GM10847 (cell line): ENCODE data around the gene SERPINA1.

Experiments used
- POLR2A ChIP-seq: IDR thresholded peaks from 2 replicates; pipeline ENCODE4 v1.6.1; 2011; ENCODE audit not compliant: insufficient read length; ENCODE audit errors: extremely low read depth

The SERPINA1 gene

GRCh38 chr14:94400422-94400841 is 12.0 kb upstream of the SERPINA1 start:
- TF ChIP-seq POLR2A: no peak

- no peak for TF ChIP-seq POLR2A
Measured at GRCh38 chr14:94398536-94398935, 10.1 kb upstream of the SERPINA1 start.

DNA sequence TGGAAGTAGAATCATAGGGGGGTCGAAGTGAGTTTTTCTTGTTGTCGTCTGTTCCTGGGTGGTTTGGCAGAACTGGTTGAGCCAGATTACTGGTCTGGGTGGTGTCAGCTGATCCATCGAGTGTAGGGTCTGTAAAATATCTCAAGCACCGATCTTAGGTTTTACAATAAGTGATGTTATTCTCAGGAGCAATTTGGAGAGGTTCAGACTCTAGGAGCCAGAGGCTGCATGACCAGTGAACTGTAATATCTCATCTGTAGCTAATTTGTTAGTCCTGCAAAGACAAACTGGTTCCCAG is 9.7 kb upstream of the SERPINA1 start:
- TF ChIP-seq POLR2A: no peak

DNA sequence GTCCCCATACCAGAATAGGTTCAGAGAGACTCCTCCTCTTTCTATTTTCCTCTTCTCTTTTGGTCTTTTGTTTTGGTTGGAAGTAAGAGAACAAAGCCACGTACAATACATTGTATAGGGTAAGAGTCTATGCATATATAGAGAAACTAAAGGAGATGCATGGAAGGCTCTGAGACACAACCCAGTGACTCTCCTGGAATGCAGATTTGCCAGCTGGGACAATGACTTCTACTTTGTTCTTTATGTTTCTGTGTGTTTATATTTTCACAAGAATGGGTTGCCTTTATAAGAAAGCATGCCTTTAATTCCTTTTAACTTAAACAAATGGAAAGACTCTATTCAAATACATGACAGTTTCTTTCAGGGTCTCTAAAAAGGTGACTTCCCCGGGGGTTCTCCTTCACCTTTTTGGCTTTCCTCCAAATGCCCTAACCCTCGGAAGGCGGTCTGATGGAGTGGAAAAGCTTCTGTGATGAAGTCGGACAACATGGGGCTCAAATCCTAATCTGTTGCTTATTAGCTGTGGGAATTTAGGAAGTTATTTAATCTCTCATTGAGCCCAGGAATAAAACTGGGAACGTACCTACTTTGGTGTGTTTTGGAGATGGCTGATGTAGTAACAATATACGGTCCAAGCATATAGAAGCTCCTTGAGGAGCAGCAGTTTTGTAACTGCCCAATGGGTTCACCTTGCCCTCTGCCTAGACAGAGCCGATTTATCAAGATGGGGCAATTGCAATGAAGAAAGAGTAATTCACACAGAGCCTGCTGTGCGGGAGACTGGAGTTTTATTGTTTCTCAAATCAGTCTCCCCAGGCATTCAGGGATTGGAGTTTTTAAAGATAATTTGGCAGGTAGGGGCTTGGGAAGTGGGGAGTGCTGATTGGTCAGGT is 9.1 kb upstream of the SERPINA1 start:
- no peak for TF ChIP-seq POLR2A

DNA sequence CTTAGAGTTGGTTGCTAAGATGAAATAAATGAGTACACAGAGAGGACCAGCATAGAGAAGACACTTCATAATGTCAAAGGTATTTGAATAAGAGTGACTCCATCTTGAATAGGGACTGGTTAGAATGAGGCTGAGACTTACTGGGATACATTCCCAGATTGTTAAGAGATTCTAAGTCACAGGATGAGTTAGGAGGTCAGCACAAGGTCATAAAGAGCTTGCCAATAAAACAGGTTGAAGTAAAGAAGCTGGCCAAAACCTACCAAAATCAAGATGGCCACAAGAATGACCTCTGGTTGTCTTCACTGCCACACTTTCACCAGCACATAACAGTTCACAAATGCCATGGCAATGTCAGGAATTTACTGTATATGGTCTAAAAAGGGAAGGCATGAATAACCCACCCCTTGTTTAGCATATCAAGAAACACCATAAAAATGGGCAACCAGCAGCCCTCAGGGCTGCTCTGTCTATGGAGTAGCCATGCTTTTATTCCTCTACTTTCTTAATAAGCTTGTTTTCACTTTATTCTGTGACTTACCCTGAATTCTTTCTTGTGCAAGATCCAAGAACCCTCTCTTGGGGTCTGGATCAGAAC is 8.3 kb upstream of the SERPINA1 start:
- TF ChIP-seq POLR2A: no peak

DNA sequence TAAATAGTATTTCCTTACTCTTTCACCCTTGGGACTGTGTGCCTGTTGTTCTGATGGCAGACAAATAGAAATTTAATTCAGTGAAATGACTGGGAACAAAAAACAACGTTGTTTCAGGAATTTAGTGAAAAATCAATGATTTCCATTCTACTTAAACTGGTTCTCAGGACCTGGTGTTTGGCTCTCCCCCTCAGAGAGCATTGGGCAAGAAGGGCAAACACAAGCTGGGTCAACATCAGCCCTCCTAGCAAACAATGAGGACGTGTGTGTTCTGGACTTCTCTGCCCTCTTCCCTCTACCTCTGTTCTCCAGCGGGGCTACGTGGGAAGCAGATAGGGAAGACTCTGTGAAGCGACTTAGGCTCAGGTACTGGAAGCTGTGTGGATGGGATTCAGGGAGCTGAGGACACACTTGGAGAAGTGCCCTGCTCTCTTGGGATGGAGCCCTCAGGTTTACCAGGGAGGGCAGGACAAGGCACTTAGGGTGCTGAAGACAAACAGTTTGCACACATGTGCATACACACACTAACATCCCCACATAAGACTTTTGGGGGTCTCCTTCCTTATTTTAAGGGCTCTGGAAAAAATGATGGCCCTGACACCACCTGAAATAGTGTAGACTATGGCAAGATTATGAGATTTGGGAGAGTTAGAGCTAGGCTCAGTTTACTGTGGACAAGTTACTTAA is 7.6 kb upstream of the SERPINA1 start:
- no peak for TF ChIP-seq POLR2A

DNA sequence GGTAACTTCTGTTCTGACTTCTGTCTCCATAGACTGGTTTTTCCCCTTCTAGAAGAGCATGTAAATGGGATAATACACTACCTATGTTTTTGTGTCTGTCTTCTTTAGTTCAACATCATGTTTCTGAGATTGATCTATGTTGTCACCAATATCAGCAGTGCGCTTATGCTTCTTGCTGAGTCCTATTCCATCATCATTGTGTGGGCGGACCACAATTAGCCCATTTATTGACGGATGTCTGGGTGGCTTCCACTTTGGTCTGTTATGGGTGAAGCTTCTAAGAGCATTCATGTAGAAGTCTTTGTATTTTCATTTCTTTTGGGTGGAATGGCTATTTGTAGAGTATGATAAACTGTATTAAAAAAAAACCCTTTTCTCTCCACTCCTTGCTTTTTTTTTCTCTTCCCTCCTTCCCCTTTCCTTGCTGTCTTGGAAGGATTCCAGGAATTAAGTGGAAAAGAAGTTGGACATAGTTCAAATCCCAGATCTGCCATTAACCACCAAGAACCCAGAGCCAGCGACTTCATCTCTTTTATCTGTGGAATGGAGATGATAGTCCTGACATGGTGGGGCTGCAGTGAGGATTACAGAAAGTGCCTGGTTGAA is 7.0 kb upstream of the SERPINA1 start:
- no peak for TF ChIP-seq POLR2A

- no peak for TF ChIP-seq POLR2A
Measured at GRCh38 chr14:94394581-94395207, 6.3 kb upstream of the SERPINA1 start.

DNA sequence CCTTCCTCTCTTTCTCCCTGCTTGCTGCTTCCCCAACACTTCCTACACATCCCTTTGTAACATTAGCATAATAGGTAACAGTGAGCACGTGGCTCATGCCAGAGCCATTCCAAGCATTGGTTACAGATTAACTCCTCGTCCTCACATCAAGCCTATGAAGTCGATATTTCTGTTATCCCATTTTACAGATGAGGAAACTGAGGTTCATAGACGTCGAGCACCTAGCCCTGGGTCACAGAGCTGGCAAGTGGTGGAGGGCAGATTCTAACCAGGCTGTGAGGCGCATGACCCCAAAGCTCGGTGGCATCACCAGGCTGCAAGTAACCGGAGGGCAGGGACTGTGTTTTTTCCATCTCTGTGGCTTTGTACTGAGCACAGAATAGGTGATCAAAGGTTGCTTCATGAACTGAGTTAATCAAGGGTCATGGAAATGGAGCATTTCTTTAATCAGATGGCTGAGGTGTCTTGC is 5.7 kb upstream of the SERPINA1 start:
- no peak for TF ChIP-seq POLR2A

DNA sequence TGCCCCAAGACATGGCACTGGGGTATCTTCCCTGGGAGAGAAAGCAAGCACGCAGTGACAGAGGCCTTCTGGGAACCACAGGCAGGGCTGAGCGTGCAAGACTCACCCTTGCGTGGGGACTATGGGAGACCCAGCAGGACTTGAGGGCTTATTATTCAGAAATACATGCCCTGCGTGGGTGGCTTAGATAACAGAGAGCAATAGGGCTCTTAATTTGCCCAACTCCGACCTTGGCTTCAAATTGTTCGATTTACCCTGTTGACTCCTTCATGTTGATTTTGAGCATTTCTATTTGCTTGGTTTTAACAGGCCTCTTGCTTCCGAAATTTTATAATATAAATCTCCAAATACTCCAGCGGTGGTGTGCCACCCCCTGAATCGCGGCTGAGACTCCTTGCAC is 5.1 kb upstream of the SERPINA1 start:
- TF ChIP-seq POLR2A: no peak

GRCh38 chr14:94392510-94392935 is 4.1 kb upstream of the SERPINA1 start:
- no peak for TF ChIP-seq POLR2A

- TF ChIP-seq POLR2A: no peak
Measured at GRCh38 chr14:94391281-94391975, 3.0 kb upstream of the SERPINA1 start.

DNA sequence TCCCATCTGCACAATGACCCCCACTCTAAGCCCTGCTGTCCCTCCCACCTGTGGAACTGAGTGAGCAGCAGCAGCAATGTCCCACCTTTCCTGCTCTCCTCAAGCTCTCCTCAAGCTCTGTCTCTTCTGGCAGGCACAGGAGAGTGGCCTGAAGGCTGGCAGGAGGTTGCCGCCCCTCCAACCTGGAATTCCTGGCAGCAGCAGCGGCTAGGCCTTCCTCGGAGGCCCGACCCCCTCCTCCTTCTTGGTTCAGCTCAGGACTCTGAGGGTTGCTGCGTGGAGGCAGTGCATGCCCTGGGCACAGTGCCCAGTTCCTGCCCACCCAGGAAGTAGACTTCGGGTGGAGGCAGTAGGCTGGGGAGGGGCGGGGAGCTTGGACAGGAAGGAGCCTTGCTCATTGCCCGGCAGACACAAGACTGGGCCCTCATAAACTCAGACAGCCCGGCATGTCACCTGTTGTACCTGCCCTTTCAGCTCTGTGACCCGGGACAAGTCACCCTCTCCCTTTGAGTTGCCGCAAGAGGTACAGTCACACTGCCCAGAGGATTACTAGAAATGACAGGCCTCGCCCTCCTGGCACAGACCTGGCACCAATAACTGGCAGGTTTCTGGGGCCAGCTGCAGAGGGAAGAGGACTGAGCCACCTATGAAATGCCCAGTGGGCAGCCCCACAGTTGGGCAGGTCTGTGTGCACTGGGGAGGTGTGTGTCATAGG is 2.1 kb upstream of the SERPINA1 start:
- no peak for TF ChIP-seq POLR2A
